Measurements from ENCODE around the gene CELF4. TPM values are rescaled to one million over a fixed set of nuclear protein-coding genes. Genes with fewer than 3 reads are reported as not detected.

Gene CELF4
- total RNA-seq, 1 donor from 2014 or later: 0.22 TPM

DNA sequence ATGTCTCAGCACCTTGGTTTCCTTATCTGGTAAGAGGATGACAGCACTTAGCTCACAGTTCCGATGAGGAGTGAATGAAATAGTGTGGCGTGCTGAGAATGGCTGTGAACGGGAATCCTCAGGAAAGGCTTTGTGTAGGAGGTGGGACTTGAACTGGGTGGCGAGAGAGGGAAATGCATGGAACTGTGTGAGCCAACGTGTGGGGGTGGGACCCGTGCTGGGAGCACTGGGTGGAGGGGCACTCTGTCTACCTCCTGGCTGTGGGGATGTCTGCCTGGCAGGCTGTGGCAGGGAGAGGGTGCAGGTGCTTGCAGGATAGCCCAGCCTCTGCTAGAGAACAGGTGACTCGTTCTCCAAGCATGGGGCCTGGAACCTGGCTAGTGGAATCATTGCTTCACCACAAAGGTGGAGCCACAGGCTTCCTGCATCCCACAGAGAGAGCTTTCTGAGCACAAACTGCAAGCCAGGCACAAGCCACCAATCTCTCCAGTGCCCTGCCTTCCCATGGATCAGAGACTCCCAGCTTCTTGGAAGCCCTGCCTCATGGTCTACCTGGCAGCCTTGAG lies 145.2 kb downstream of the CELF4 start:
- Mint-ChIP-seq H3K36me3 (ENCODE audit: low read depth) (no peaks in the 10 kb centered on the region), H3K4me3 (ENCODE audit: unreplicated experiment) (no peak overlapping the region), H3K27ac (ENCODE audit: unreplicated experiment) (no peak overlapping the region), H3K4me1 (ENCODE audit: low read depth) (peaks cover 6% of the 10 kb centered on the region), H3K27me3 (ENCODE audit: low read depth) (peaks cover 33% of the 10 kb centered on the region), H3K9me3 (ENCODE audit: low read depth) (no peaks in the 10 kb centered on the region)
- TF ChIP-seq, protein P1, sequence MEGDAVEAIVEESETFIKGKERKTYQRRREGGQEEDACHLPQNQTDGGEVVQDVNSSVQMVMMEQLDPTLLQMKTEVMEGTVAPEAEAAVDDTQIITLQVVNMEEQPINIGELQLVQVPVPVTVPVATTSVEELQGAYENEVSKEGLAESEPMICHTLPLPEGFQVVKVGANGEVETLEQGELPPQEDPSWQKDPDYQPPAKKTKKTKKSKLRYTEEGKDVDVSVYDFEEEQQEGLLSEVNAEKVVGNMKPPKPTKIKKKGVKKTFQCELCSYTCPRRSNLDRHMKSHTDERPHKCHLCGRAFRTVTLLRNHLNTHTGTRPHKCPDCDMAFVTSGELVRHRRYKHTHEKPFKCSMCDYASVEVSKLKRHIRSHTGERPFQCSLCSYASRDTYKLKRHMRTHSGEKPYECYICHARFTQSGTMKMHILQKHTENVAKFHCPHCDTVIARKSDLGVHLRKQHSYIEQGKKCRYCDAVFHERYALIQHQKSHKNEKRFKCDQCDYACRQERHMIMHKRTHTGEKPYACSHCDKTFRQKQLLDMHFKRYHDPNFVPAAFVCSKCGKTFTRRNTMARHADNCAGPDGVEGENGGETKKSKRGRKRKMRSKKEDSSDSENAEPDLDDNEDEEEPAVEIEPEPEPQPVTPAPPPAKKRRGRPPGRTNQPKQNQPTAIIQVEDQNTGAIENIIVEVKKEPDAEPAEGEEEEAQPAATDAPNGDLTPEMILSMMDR (IDR thresholded peaks at IDR 0.05): no peak
- DNase-seq (ENCODE audit: low spot score): no peak

- TF ChIP-seq, protein P1 (IDR thresholded peaks at IDR 0.05): no peak
- Mint-ChIP-seq H3K36me3 (ENCODE audit: low read depth) (no peaks in the 10 kb centered on the region), H3K27ac (ENCODE audit: unreplicated experiment) (no peak overlapping the region)
Measured at GRCh38 chr18:37419866-37420265, 145.7 kb downstream of the CELF4 start.

GRCh38 chr18:37419315-37419714 lies 146.3 kb downstream of the CELF4 start:
- H3K27me3 Mint-ChIP-seq (ENCODE audit: low read depth): peaks cover 30% of the 10 kb centered on the region
- H3K4me3 Mint-ChIP-seq (ENCODE audit: unreplicated experiment): no peak overlapping the region
- TF ChIP-seq, protein P1 (IDR thresholded peaks at IDR 0.05): no peak
- no peaks in the 10 kb centered on the region for H3K9me3 Mint-ChIP-seq (ENCODE audit: low read depth)
- H3K36me3 Mint-ChIP-seq (ENCODE audit: low read depth): no peaks in the 10 kb centered on the region
- peaks cover 6% of the 10 kb centered on the region for H3K4me1 Mint-ChIP-seq (ENCODE audit: low read depth)
- no peak overlapping the region for H3K27ac Mint-ChIP-seq (ENCODE audit: unreplicated experiment)
- DNase-seq (ENCODE audit: low spot score): no peak

More at GRCh38 chr18:37419866-37420265, 145.7 kb downstream of the CELF4 start:
- no peak overlapping the region for H3K4me3 Mint-ChIP-seq (ENCODE audit: unreplicated experiment)
- peaks cover 6% of the 10 kb centered on the region for H3K4me1 Mint-ChIP-seq (ENCODE audit: low read depth)
- no peaks in the 10 kb centered on the region for H3K9me3 Mint-ChIP-seq (ENCODE audit: low read depth)
- no peak for DNase-seq (ENCODE audit: low spot score)
- peaks cover 32% of the 10 kb centered on the region for H3K27me3 Mint-ChIP-seq (ENCODE audit: low read depth)

GRCh38 chr18:37414816-37415215 lies 150.8 kb downstream of the CELF4 start:
- Mint-ChIP-seq H3K4me3 (ENCODE audit: unreplicated experiment) (no peak overlapping the region), H3K4me1 (ENCODE audit: low read depth) (peaks cover 6% of the 10 kb centered on the region), H3K36me3 (ENCODE audit: low read depth) (no peaks in the 10 kb centered on the region), H3K9me3 (ENCODE audit: low read depth) (peaks cover 6% of the 10 kb centered on the region), H3K27me3 (ENCODE audit: low read depth) (peaks cover 26% of the 10 kb centered on the region), H3K27ac (ENCODE audit: unreplicated experiment) (no peak overlapping the region)
- DNase-seq (ENCODE audit: low spot score): no peak
- TF ChIP-seq, protein P1 (IDR thresholded peaks at IDR 0.05): no peak

DNA sequence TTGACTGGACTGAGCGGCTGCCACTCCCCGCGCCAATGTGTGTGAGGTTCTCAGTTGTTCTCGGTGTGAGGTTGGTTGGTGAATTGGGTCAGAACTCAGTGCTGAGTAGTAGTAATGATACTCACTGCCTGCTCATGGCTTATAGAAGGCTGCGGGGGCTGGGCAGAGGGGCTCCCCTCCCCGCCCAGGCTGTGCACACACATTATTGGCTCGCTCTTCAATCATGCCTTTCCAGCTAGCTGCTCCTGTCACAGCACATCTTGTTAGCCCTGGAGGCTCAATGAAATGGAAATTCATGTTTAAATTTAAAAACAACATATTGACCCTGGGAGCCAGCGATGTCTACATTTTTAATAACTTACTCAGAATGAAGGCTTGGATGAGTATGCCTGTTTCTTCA lies 152.8 kb downstream of the CELF4 start:
- no peaks in the 10 kb centered on the region for H3K36me3 Mint-ChIP-seq (ENCODE audit: low read depth)
- H3K4me1 Mint-ChIP-seq (ENCODE audit: low read depth): no peaks in the 10 kb centered on the region
- no peak for DNase-seq (ENCODE audit: low spot score)
- TF ChIP-seq, protein P1 (IDR thresholded peaks at IDR 0.05): no peak
- H3K9me3 Mint-ChIP-seq (ENCODE audit: low read depth): peaks cover 6% of the 10 kb centered on the region
- no peak overlapping the region for H3K27ac Mint-ChIP-seq (ENCODE audit: unreplicated experiment)
- peaks cover 18% of the 10 kb centered on the region for H3K27me3 Mint-ChIP-seq (ENCODE audit: low read depth)
- H3K4me3 Mint-ChIP-seq (ENCODE audit: unreplicated experiment): no peak overlapping the region

Measured in chondrocyte (in vitro differentiated cells).